HG02981 (cell line): ENCODE results near the gene EXOC7.
"Not testable (repeated sequence)": the region's sequence is repeated elsewhere in the genome, so short reads cannot be mapped to it uniquely, and the experiment has no call there.

Experiments used
- ATAC-seq: cut with Tn5 transposase; IDR thresholded peaks from one replicate; pipeline ENCODE4 v1.9.1; 2021; ENCODE audit warnings: mild to moderate bottlenecking, moderate library complexity; ENCODE audit not compliant: unreplicated experiment

The EXOC7 gene

GRCh38 chr17:76076765-76077583 is 26.6 kb downstream of the EXOC7 start:
- ATAC-seq: no peak

- no peak for ATAC-seq
Measured at GRCh38 chr17:76076146-76076764, 27.3 kb downstream of the EXOC7 start.

- ATAC-seq: no peak
Measured at GRCh38 chr17:76075364-76076145, 28.0 kb downstream of the EXOC7 start.

GRCh38 chr17:76074390-76075363 is 28.9 kb downstream of the EXOC7 start, which contains the start of gene GALR2:
Gene GALR2 (plus strand): TSS chr17:76074781. CDS start chr17:76074884, 103 bp downstream.
- no peak for ATAC-seq

GRCh38 chr17:76072148-76072858 is 31.3 kb downstream of the EXOC7 start, which contains the start of gene SRP68:
Gene SRP68 (minus strand): TSS chr17:76072517. CDS start chr17:76072491, 26 bp downstream.
- ATAC-seq: peak; percentile 66

GRCh38 chr17:76071531-76072147 is 31.9 kb downstream of the EXOC7 start:
- no peak for ATAC-seq

GRCh38 chr17:76065775-76066174 is 37.8 kb downstream of the EXOC7 start:
- no peak for ATAC-seq

GRCh38 chr17:76063875-76064546 is 39.6 kb downstream of the EXOC7 start:
- ATAC-seq: no peak

- not testable (repeated sequence) for ATAC-seq
Measured at GRCh38 chr17:76058264-76058663, 45.3 kb downstream of the EXOC7 start.

GRCh38 chr17:76056882-76057281 is 46.7 kb downstream of the EXOC7 start:
- no peak for ATAC-seq

- ATAC-seq: no peak
Measured at GRCh38 chr17:76054112-76054476, 49.5 kb downstream of the EXOC7 start.

- no peak for ATAC-seq
Measured at GRCh38 chr17:76053246-76054111, 50.1 kb downstream of the EXOC7 start.

GRCh38 chr17:76051561-76051960 is 52.0 kb downstream of the EXOC7 start:
- no peak for ATAC-seq

- no peak for ATAC-seq
Measured at GRCh38 chr17:76050538-76051467, 52.8 kb downstream of the EXOC7 start.

- ATAC-seq: no peak
Measured at GRCh38 chr17:76049836-76050537, 53.6 kb downstream of the EXOC7 start.

- ATAC-seq: no peak
Measured at GRCh38 chr17:76049239-76049638, 54.3 kb downstream of the EXOC7 start.
